DOHH2 (cell line): ENCODE measurements around the gene ZBTB12.

Source experiments
- EZH2phosphoT487 ChIP-seq: fragments of 200-600 bp; sonication (generic); IDR thresholded peaks from 2 replicates; pipeline ENCODE4 v1.6.1; 2017; ENCODE audit warnings: borderline replicate concordance, mild to moderate bottlenecking, antibody characterized with exemption, low read length, moderate library complexity, mixed read lengths
- TF ChIP-seq, protein P1 (sequence below): fragments of 200-600 bp; sonication (generic); IDR thresholded peaks from one replicate; pipeline ENCODE4 v1.5.1; 2014; ENCODE audit warnings: antibody characterized with exemption, mild to moderate bottlenecking, low read depth, low read length; ENCODE audit not compliant: poor library complexity, severe bottlenecking

DNA sequence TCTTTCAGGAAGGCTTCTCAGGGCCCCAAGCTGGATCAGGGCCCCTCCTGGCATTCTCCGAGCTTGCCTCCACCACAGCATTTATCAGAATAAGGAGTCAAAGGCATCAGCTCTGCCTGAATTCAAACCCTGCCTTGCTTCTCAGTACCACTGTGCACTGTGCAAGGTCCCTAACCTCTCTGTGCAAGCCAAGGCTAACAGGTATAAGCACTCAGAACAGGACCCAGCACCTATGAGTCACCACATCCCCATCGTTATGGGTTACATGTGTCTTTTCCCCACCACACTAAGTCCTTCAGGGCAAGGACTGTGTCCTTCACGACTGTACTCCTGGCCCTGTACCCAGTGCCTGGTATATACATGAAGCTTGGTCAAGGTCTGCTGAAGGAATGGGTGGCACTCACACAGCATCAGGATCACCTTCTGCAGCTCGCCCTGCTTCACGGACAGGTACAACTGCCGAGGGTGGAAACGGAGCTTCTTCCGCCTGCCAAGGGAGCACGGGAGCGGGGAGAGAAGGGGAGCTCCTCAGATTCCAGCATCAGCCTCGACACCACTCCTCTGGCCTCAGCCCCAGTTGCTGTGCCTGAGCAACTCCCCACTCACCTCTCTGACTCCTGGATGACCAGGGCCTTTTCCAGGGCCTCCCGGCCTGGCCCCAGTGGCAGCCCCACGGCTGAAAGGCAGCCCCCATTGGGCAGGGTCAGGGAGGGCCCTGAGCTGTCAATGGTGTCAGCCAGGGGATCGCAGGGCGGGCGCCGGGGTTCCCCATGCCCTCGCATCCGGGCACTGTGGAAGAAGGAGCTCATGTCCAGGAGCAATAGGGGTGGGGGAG, 14.5 kb downstream of the ZBTB12 start:
- TF ChIP-seq, protein P1, sequence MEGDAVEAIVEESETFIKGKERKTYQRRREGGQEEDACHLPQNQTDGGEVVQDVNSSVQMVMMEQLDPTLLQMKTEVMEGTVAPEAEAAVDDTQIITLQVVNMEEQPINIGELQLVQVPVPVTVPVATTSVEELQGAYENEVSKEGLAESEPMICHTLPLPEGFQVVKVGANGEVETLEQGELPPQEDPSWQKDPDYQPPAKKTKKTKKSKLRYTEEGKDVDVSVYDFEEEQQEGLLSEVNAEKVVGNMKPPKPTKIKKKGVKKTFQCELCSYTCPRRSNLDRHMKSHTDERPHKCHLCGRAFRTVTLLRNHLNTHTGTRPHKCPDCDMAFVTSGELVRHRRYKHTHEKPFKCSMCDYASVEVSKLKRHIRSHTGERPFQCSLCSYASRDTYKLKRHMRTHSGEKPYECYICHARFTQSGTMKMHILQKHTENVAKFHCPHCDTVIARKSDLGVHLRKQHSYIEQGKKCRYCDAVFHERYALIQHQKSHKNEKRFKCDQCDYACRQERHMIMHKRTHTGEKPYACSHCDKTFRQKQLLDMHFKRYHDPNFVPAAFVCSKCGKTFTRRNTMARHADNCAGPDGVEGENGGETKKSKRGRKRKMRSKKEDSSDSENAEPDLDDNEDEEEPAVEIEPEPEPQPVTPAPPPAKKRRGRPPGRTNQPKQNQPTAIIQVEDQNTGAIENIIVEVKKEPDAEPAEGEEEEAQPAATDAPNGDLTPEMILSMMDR, result no peak
- no peak for TF ChIP-seq EZH2phosphoT487
